Measurements from ENCODE around the gene ZAP70.

GRCh38 chr2:97701851-97702465, 11.4 kb upstream of the ZAP70 start:
- TF ChIP-seq CTCF (optimal IDR thresholded peaks at IDR 0.05 in 1 of 3, IDR thresholded peaks at IDR 0.05 in 1 of 3, conservative IDR thresholded peaks at IDR 0.05 in 1 of 3; ENCODE audit: extremely low read depth in 1 of 3, insufficient read depth in 2 of 3, low read length in 3 of 3): no peak
- TF ChIP-seq EZH2 (IDR thresholded peaks at IDR 0.05; ENCODE audit: low read length): no peak

Data from keratinocyte (primary cell).